ENCODE results near the gene EMD.
"Not testable (repeated sequence)": the region's sequence is repeated elsewhere in the genome, so short reads cannot be mapped to it uniquely, and the experiment has no call there.

EMD gene

GRCh38 chrX:154378799-154379568, at the start of gene EMD:
EMD (plus strand) TSS chrX:154379295; CDS start chrX:154379485, 190 bp downstream.
- peak; percentile 93 for DNase-seq

- no peak for DNase-seq
Measured at GRCh38 chrX:154332561-154332960, 46.5 kb upstream of the EMD start.

GRCh38 chrX:154333116-154333515, 46.0 kb upstream of the EMD start:
- no peak for DNase-seq

GRCh38 chrX:154333837-154334271, 45.2 kb upstream of the EMD start:
- DNase-seq: no peak

GRCh38 chrX:154334496-154334895, 44.6 kb upstream of the EMD start:
- no peak for DNase-seq

GRCh38 chrX:154341399-154342298, 37.4 kb upstream of the EMD start:
- DNase-seq: not testable (repeated sequence)

- not testable (repeated sequence) for DNase-seq
Measured at GRCh38 chrX:154343063-154343462, 36.0 kb upstream of the EMD start.

GRCh38 chrX:154343620-154344019, 35.5 kb upstream of the EMD start:
- DNase-seq: not testable (repeated sequence)

- DNase-seq: no peak
Measured at GRCh38 chrX:154348114-154348531, 31.0 kb upstream of the EMD start.

- DNase-seq: no peak
Measured at GRCh38 chrX:154348646-154349358, 30.3 kb upstream of the EMD start.

GRCh38 chrX:154349359-154349935, 29.6 kb upstream of the EMD start:
- DNase-seq: no peak

- DNase-seq: no peak
Measured at GRCh38 chrX:154349979-154350378, 29.1 kb upstream of the EMD start.

- no peak for DNase-seq
Measured at GRCh38 chrX:154350429-154351182, 28.5 kb upstream of the EMD start.

- no peak for DNase-seq
Measured at GRCh38 chrX:154351183-154352011, 27.7 kb upstream of the EMD start.

- no peak for DNase-seq
Measured at GRCh38 chrX:154352012-154352401, 27.1 kb upstream of the EMD start.

- DNase-seq: no peak
Measured at GRCh38 chrX:154352466-154352865, 26.6 kb upstream of the EMD start.

- no peak for DNase-seq
Measured at GRCh38 chrX:154353172-154353843, 25.8 kb upstream of the EMD start.

GRCh38 chrX:154354013-154354412, 25.1 kb upstream of the EMD start:
- DNase-seq: no peak

- no peak for DNase-seq
Measured at GRCh38 chrX:154354516-154354915, 24.6 kb upstream of the EMD start.

- no peak for DNase-seq
Measured at GRCh38 chrX:154355094-154355775, 23.9 kb upstream of the EMD start.
